ENCODE measurements around the gene RCAN3. TPM values are rescaled to one million over a fixed set of nuclear protein-coding genes. Genes with fewer than 3 reads are reported as not detected.

The RCAN3 gene
- total RNA-seq, 2 experiments from 2014 or later: 67.2 to 67.7 TPM

- H3K4me1 Mint-ChIP-seq: peaks cover 25% of the 10 kb centered on the region
- peaks cover 12% of the 10 kb centered on the region for H3K36me3 Mint-ChIP-seq
- H3K4me3 Mint-ChIP-seq: no peak overlapping the region
- H3K27ac Mint-ChIP-seq: no peak overlapping the region
- no peaks in the 10 kb centered on the region for H3K27me3 Mint-ChIP-seq
- H3K9me3 Mint-ChIP-seq: no peaks in the 10 kb centered on the region
- DNase-seq: no peak
Measured at GRCh38 chr1:24493785-24494184, 8.9 kb upstream of the RCAN3 start.

- Mint-ChIP-seq H3K4me1 (peaks cover 35% of the 10 kb centered on the region), H3K27me3 (no peaks in the 10 kb centered on the region), H3K9me3 (no peaks in the 10 kb centered on the region), H3K27ac (no peak overlapping the region), H3K36me3 (peaks cover 12% of the 10 kb centered on the region), H3K4me3 (no peak overlapping the region)
- DNase-seq: no peak
Measured at GRCh38 chr1:24498589-24498988, 4.0 kb upstream of the RCAN3 start.

- Mint-ChIP-seq H3K4me1 (peaks cover 44% of the 10 kb centered on the region), H3K4me3 (peak overlapping the region; percentile 89)
Measured at GRCh38 chr1:24500448-24501048, 2.1 kb upstream of the RCAN3 start.

GRCh38 chr1:24501371-24502064 is 1.1 kb upstream of the RCAN3 start:
- DNase-seq: peak; percentile 51
- H3K4me3 Mint-ChIP-seq: peak overlapping the region; percentile 89
- peaks cover 17% of the 10 kb centered on the region for H3K36me3 Mint-ChIP-seq
- peaks cover 48% of the 10 kb centered on the region for H3K4me1 Mint-ChIP-seq
- no peaks in the 10 kb centered on the region for H3K27me3 Mint-ChIP-seq
- peak overlapping the region; percentile 93 for H3K27ac Mint-ChIP-seq
- no peaks in the 10 kb centered on the region for H3K9me3 Mint-ChIP-seq

More at GRCh38 chr1:24500448-24501048, 2.1 kb upstream of the RCAN3 start:
- Mint-ChIP-seq H3K27ac (peak overlapping the region; percentile 93), H3K27me3 (no peaks in the 10 kb centered on the region), H3K9me3 (no peaks in the 10 kb centered on the region), H3K36me3 (peaks cover 21% of the 10 kb centered on the region)
- DNase-seq: no peak

GRCh38 chr1:24502065-24502708 is 449 bp upstream of the RCAN3 start:
- Mint-ChIP-seq H3K4me3 (peak overlapping the region; percentile 89), H3K36me3 (peaks cover 22% of the 10 kb centered on the region), H3K4me1 (peaks cover 55% of the 10 kb centered on the region), H3K9me3 (no peaks in the 10 kb centered on the region), H3K27me3 (no peaks in the 10 kb centered on the region), H3K27ac (peak overlapping the region; percentile 93)
- DNase-seq: peak; percentile 78

GRCh38 chr1:24503059-24503751 is 569 bp downstream of the RCAN3 start:
- peak; percentile 41 for DNase-seq
- Mint-ChIP-seq H3K36me3 (peaks cover 33% of the 10 kb centered on the region), H3K27ac (peak overlapping the region; percentile 92), H3K27me3 (no peaks in the 10 kb centered on the region), H3K4me1 (peaks cover 62% of the 10 kb centered on the region), H3K4me3 (peak overlapping the region; percentile 98), H3K9me3 (no peaks in the 10 kb centered on the region)

GRCh38 chr1:24503870-24504523 is 1.4 kb downstream of the RCAN3 start:
- peaks cover 38% of the 10 kb centered on the region for H3K36me3 Mint-ChIP-seq
- peak overlapping the region; percentile 92 for H3K27ac Mint-ChIP-seq
- no peaks in the 10 kb centered on the region for H3K27me3 Mint-ChIP-seq
- no peak for DNase-seq
- H3K4me3 Mint-ChIP-seq: peak overlapping the region; percentile 98
- H3K9me3 Mint-ChIP-seq: no peaks in the 10 kb centered on the region
- H3K4me1 Mint-ChIP-seq: peaks cover 66% of the 10 kb centered on the region

GRCh38 chr1:24504560-24504959 is 1.9 kb downstream of the RCAN3 start:
- peaks cover 39% of the 10 kb centered on the region for H3K36me3 Mint-ChIP-seq

GRCh38 chr1:24505816-24506215 is 3.2 kb downstream of the RCAN3 start:
- no peak for DNase-seq
- Mint-ChIP-seq H3K9me3 (peaks cover 3% of the 10 kb centered on the region), H3K27ac (peak overlapping the region; percentile 92), H3K36me3 (peaks cover 48% of the 10 kb centered on the region), H3K4me1 (peaks cover 68% of the 10 kb centered on the region), H3K4me3 (peak overlapping the region; percentile 71), H3K27me3 (no peaks in the 10 kb centered on the region)

More at GRCh38 chr1:24504560-24504959, 1.9 kb downstream of the RCAN3 start:
- peak overlapping the region; percentile 98 for H3K4me3 Mint-ChIP-seq
- H3K9me3 Mint-ChIP-seq: no peaks in the 10 kb centered on the region
- peaks cover 66% of the 10 kb centered on the region for H3K4me1 Mint-ChIP-seq
- H3K27me3 Mint-ChIP-seq: no peaks in the 10 kb centered on the region
- DNase-seq: no peak
- H3K27ac Mint-ChIP-seq: peak overlapping the region; percentile 92

- Mint-ChIP-seq H3K4me3 (peak overlapping the region; percentile 71), H3K4me1 (peaks cover 66% of the 10 kb centered on the region), H3K36me3 (peaks cover 58% of the 10 kb centered on the region), H3K27ac (peak overlapping the region; percentile 92), H3K9me3 (peaks cover 3% of the 10 kb centered on the region), H3K27me3 (no peaks in the 10 kb centered on the region)
- DNase-seq: no peak
Measured at GRCh38 chr1:24506691-24507381, 4.2 kb downstream of the RCAN3 start.

- peaks cover 61% of the 10 kb centered on the region for H3K36me3 Mint-ChIP-seq
- no peak for DNase-seq
- peak overlapping the region; percentile 71 for H3K4me3 Mint-ChIP-seq
- H3K27ac Mint-ChIP-seq: peak overlapping the region; percentile 92
- H3K27me3 Mint-ChIP-seq: no peaks in the 10 kb centered on the region
- peaks cover 3% of the 10 kb centered on the region for H3K9me3 Mint-ChIP-seq
- peaks cover 66% of the 10 kb centered on the region for H3K4me1 Mint-ChIP-seq
Measured at GRCh38 chr1:24507405-24507804, 4.8 kb downstream of the RCAN3 start.

GRCh38 chr1:24508911-24509310 is 6.3 kb downstream of the RCAN3 start:
- Mint-ChIP-seq H3K27me3 (no peaks in the 10 kb centered on the region), H3K9me3 (peaks cover 3% of the 10 kb centered on the region), H3K36me3 (peaks cover 61% of the 10 kb centered on the region), H3K27ac (peak overlapping the region; percentile 92), H3K4me1 (peaks cover 75% of the 10 kb centered on the region), H3K4me3 (no peak overlapping the region)
- no peak for DNase-seq

- H3K27me3 Mint-ChIP-seq: no peaks in the 10 kb centered on the region
- H3K27ac Mint-ChIP-seq: peak overlapping the region; percentile 25
- H3K9me3 Mint-ChIP-seq: peaks cover 3% of the 10 kb centered on the region
- H3K4me1 Mint-ChIP-seq: peaks cover 57% of the 10 kb centered on the region
- DNase-seq: no peak
- H3K36me3 Mint-ChIP-seq: peaks cover 46% of the 10 kb centered on the region
- no peak overlapping the region for H3K4me3 Mint-ChIP-seq
Measured at GRCh38 chr1:24513706-24514105, 11.1 kb downstream of the RCAN3 start.

GRCh38 chr1:24514946-24515345 is 12.3 kb downstream of the RCAN3 start:
- Mint-ChIP-seq H3K4me3 (no peak overlapping the region), H3K36me3 (peaks cover 44% of the 10 kb centered on the region), H3K9me3 (peaks cover 3% of the 10 kb centered on the region), H3K27me3 (no peaks in the 10 kb centered on the region), H3K27ac (no peak overlapping the region), H3K4me1 (peaks cover 51% of the 10 kb centered on the region)
- DNase-seq: no peak

Measured in activated naive CD8-positive, alpha-beta T cell treated with anti-CD3 and anti-CD28 coated beads for 36 hours (primary cell).